Gastroesophageal sphincter (tissue), 2 donors: ENCODE results near the gene IL12B.
"Not testable (repeated sequence)": the region's sequence is repeated elsewhere in the genome, so short reads cannot be mapped to it uniquely, and the experiment has no call there.

Experiments
- POLR2A ChIP-seq, 2 donors: fragments of 450-650 bp; IDR thresholded peaks; one replicate each; pipeline ENCODE4 v1.6.1; 2017; ENCODE audit warnings: antibody characterized with exemption in 2 of 2, mild to moderate bottlenecking in 2 of 2, moderate library complexity in 1 of 2
- POLR2AphosphoS5 ChIP-seq: sonication (generic); formaldehyde crosslinking; IDR thresholded peaks from one replicate; pipeline ENCODE4 v1.6.1; 2017; ENCODE audit warnings: antibody characterized with exemption

GRCh38 chr5:159301929-159302860, 28.1 kb downstream of the IL12B start:
- not testable (repeated sequence) for TF ChIP-seq POLR2AphosphoS5; POLR2A (IDR thresholded peaks at IDR 0.05)
